MM.1S (cell line): ENCODE data around the gene ZNF224.

Source experiments
- DNase-seq: peaks from one replicate; pipeline ENCODE4 v3.0.0-alpha.2; 2015
- H2AFZ ChIP-seq: fragments of 300-600 bp; sonication (generic); 2 replicates; pipeline ENCODE4 v1.6.0; 2016; ENCODE audit warnings: antibody characterized with exemption, low read length
- H3F3A ChIP-seq: fragments of 300-600 bp; sonication (generic); 2 replicates; pipeline ENCODE4 v1.6.1; 2016; ENCODE audit warnings: mild to moderate bottlenecking, antibody characterized with exemption, low read length, moderate library complexity, mixed read lengths; ENCODE audit not compliant: insufficient read depth
- H3K27ac ChIP-seq: fragments of 300-600 bp; sonication (generic); 2 replicates; pipeline ENCODE4 v1.5.1; 2016; ENCODE audit warnings: mild to moderate bottlenecking, low read length
- H3K27me3 ChIP-seq: fragments of 300-600 bp; sonication (generic); replicated peaks from 2 replicates; pipeline ENCODE4 v1.6.0; 2016; ENCODE audit warnings: low read length; ENCODE audit not compliant: insufficient read depth
- H3K36me3 ChIP-seq: fragments of 300-600 bp; sonication (generic); replicated peaks from 2 replicates; pipeline ENCODE4 v1.6.1; 2016; ENCODE audit warnings: mild to moderate bottlenecking, low read length, mixed read lengths; ENCODE audit not compliant: insufficient read depth
- H3K4me1 ChIP-seq: fragments of 300-600 bp; sonication (generic); 2 replicates; pipeline ENCODE4 v1.6.1; 2016; ENCODE audit warnings: low read length, mixed read lengths
- H3K4me2 ChIP-seq: fragments of 300-600 bp; sonication (generic); 2 replicates; pipeline ENCODE4 v1.6.0; 2016; ENCODE audit warnings: low read depth, low read length
- H3K4me3 ChIP-seq: fragments of 300-600 bp; sonication (generic); 2 replicates; pipeline ENCODE4 v1.5.1; 2016; ENCODE audit warnings: low read length, mixed read lengths
- H3K79me2 ChIP-seq: fragments of 300-600 bp; sonication (generic); 2 replicates; pipeline ENCODE4 v1.6.1; 2016; ENCODE audit warnings: mixed run types, low read length, mixed read lengths
- H3K9ac ChIP-seq: fragments of 300-600 bp; sonication (generic); 2 replicates; pipeline ENCODE4 v1.6.1; 2016; ENCODE audit warnings: low read length, mixed read lengths
- H3K9me2 ChIP-seq: fragments of 300-600 bp; sonication (generic); replicated peaks from 2 replicates; pipeline ENCODE4 v1.6.1; 2016; ENCODE audit warnings: mild to moderate bottlenecking, low read length, mixed read lengths; ENCODE audit not compliant: insufficient read depth
- H3K9me3 ChIP-seq: fragments of 300-600 bp; sonication (generic); replicated peaks from 2 replicates; pipeline ENCODE4 v1.6.1; 2016; ENCODE audit warnings: mild to moderate bottlenecking, low read length, mixed read lengths; ENCODE audit not compliant: insufficient read depth
- H4K20me1 ChIP-seq: fragments of 300-600 bp; sonication (generic); 2 replicates; pipeline ENCODE4 v1.6.1; 2016; ENCODE audit warnings: mild to moderate bottlenecking, low read length, moderate library complexity, mixed read lengths; ENCODE audit not compliant: insufficient read depth
- EZH2 ChIP-seq: fragments of 300-600 bp; sonication (generic); optimal IDR thresholded peaks from 2 replicates; pipeline ENCODE3; 2017; ENCODE audit warnings: low read depth, mild to moderate bottlenecking, antibody characterized with exemption, low read length, mixed read lengths
- EZH2phosphoT487 ChIP-seq: fragments of 300-600 bp; sonication (generic); IDR thresholded peaks from 2 replicates; pipeline ENCODE4 v1.6.1; 2018; ENCODE audit warnings: antibody characterized with exemption, low read length
- TF ChIP-seq, protein P1 (sequence below): fragments of 300-600 bp; sonication (generic); IDR thresholded peaks from 2 replicates; pipeline ENCODE4 v1.5.1; 2016; ENCODE audit warnings: antibody characterized with exemption, low read length, mixed read lengths

ZNF224 gene

DNA sequence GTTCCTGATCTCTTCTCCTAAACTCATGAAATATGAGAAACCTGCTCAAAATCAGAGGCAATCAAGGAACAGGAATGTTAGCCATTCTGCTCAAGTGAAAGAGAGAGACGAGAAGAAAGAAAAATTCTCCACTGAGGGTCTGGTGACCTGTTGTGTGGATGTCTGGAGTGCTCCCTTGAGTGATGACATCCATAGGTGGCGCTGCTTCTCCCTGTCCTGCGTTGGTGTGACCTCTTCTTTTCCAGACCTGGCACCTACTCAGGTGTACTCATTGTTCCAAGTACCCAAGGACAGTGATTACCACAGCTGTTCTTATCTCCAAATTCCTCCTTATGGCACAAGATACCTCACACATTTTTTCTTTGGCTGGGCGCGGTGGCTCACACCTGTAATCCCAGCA is 38.3 kb upstream of the ZNF224 start:
- no peaks in the 10 kb centered on the region for H3K9me3 ChIP-seq
- H2AFZ ChIP-seq = no peak overlapping the region
- no peaks in the 10 kb centered on the region for H4K20me1 ChIP-seq
- H3K9ac ChIP-seq = no peak overlapping the region
- H3K4me2 ChIP-seq = no peak overlapping the region
- no peaks in the 10 kb centered on the region for H3K36me3 ChIP-seq
- H3K79me2 ChIP-seq = no peaks in the 10 kb centered on the region
- no peak overlapping the region for H3K4me3 ChIP-seq
- H3K27me3 ChIP-seq = no peaks in the 10 kb centered on the region
- TF ChIP-seq, protein P1, sequence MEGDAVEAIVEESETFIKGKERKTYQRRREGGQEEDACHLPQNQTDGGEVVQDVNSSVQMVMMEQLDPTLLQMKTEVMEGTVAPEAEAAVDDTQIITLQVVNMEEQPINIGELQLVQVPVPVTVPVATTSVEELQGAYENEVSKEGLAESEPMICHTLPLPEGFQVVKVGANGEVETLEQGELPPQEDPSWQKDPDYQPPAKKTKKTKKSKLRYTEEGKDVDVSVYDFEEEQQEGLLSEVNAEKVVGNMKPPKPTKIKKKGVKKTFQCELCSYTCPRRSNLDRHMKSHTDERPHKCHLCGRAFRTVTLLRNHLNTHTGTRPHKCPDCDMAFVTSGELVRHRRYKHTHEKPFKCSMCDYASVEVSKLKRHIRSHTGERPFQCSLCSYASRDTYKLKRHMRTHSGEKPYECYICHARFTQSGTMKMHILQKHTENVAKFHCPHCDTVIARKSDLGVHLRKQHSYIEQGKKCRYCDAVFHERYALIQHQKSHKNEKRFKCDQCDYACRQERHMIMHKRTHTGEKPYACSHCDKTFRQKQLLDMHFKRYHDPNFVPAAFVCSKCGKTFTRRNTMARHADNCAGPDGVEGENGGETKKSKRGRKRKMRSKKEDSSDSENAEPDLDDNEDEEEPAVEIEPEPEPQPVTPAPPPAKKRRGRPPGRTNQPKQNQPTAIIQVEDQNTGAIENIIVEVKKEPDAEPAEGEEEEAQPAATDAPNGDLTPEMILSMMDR = no peak
- TF ChIP-seq EZH2 = no peak
- TF ChIP-seq EZH2phosphoT487 = no peak
- no peak overlapping the region for H3K27ac ChIP-seq
- no peaks in the 10 kb centered on the region for H3K4me1 ChIP-seq
- DNase-seq = no peak
- H3F3A ChIP-seq = no peaks in the 10 kb centered on the region
- no peaks in the 10 kb centered on the region for H3K9me2 ChIP-seq

GRCh38 chr19:44059229-44059628 is 34.9 kb upstream of the ZNF224 start:
- Histone ChIP-seq H3K36me3 (no peaks in the 10 kb centered on the region), H3K27me3 (no peaks in the 10 kb centered on the region), H3K27ac (no peak overlapping the region), H3K9me2 (no peaks in the 10 kb centered on the region), H3K4me1 (no peaks in the 10 kb centered on the region), H3K4me3 (no peak overlapping the region), H3K79me2 (no peaks in the 10 kb centered on the region), H3F3A (no peaks in the 10 kb centered on the region), H3K4me2 (no peak overlapping the region), H4K20me1 (no peaks in the 10 kb centered on the region), H2AFZ (no peak overlapping the region), H3K9ac (no peak overlapping the region), H3K9me3 (no peaks in the 10 kb centered on the region)
- DNase-seq = no peak
- no peak for TF ChIP-seq EZH2phosphoT487

DNA sequence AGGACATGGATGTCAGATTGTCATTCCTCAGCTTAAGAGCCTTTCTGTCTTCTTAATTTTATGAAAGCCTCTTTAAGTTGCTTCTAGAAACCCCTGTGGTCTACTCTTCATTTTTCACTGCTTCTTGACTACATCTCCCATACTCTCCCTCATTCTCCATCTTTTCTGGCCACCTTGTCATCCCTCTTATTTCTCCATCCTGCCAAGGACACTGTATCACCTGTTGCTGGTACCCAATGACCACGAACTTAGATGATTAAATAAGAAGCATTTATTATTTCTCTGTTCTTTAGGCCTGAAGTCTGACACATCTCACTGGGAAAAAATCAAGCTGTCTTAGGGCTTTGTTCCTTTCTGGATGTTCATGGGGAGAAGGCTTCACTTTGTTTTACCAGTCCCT is 33.1 kb upstream of the ZNF224 start:
- Histone ChIP-seq H2AFZ (no peak overlapping the region), H3K9me2 (no peaks in the 10 kb centered on the region), H4K20me1 (no peaks in the 10 kb centered on the region), H3K9me3 (no peaks in the 10 kb centered on the region), H3K4me3 (no peak overlapping the region), H3K27ac (no peak overlapping the region), H3F3A (no peaks in the 10 kb centered on the region), H3K4me2 (no peak overlapping the region), H3K27me3 (no peaks in the 10 kb centered on the region), H3K9ac (no peak overlapping the region), H3K36me3 (no peaks in the 10 kb centered on the region), H3K79me2 (no peaks in the 10 kb centered on the region), H3K4me1 (no peaks in the 10 kb centered on the region)
- DNase-seq = no peak
- TF ChIP-seq EZH2phosphoT487 (no peak), EZH2 (no peak)
- TF ChIP-seq, protein P1 = no peak

GRCh38 chr19:44066305-44066704 is 27.9 kb upstream of the ZNF224 start:
- no peak overlapping the region for H3K4me2 ChIP-seq
- TF ChIP-seq, protein P1 = no peak
- TF ChIP-seq EZH2phosphoT487 = no peak
- TF ChIP-seq EZH2 = no peak
- no peak for DNase-seq
- no peaks in the 10 kb centered on the region for H4K20me1 ChIP-seq
- no peak overlapping the region for H3K4me3 ChIP-seq
- no peaks in the 10 kb centered on the region for H3K9me2 ChIP-seq
- H2AFZ ChIP-seq = no peak overlapping the region
- H3K4me1 ChIP-seq = no peaks in the 10 kb centered on the region
- H3K9me3 ChIP-seq = no peaks in the 10 kb centered on the region
- no peaks in the 10 kb centered on the region for H3F3A ChIP-seq
- no peak overlapping the region for H3K9ac ChIP-seq
- H3K79me2 ChIP-seq = no peaks in the 10 kb centered on the region
- H3K36me3 ChIP-seq = no peaks in the 10 kb centered on the region
- no peaks in the 10 kb centered on the region for H3K27me3 ChIP-seq
- no peak overlapping the region for H3K27ac ChIP-seq
